Transverse colon (tissue), 4 donors: ENCODE measurements around the gene RCC2.

Source experiments
- POLR2A ChIP-seq: fragments of 450-650 bp; IDR thresholded peaks from one replicate; pipeline ENCODE4 v1.6.1; 2016; ENCODE audit warnings: antibody characterized with exemption, mild to moderate bottlenecking, moderate library complexity
- POLR2AphosphoS5 ChIP-seq, 3 donors: sonication (generic); formaldehyde crosslinking; IDR thresholded peaks; one replicate each; pipeline ENCODE4 v1.6.1; 2016; ENCODE audit warnings: antibody characterized with exemption in 3 of 3
- TF ChIP-seq, protein P1 (sequence below), 5 experiments: fragments of 200-600 bp in 3 of 5; fragments of 450-650 bp in 2 of 5; sonication (generic) in 3 of 5; IDR thresholded peaks; 1 replicate in 2 of 5; 2 replicates in 3 of 5; pipeline ENCODE4 v1.5.1; 2016 to 2017; ENCODE audit warnings: antibody characterized with exemption in 5 of 5, inconsistent platforms in 3 of 5, mild to moderate bottlenecking in 2 of 5, moderate library complexity in 1 of 5

GRCh38 chr1:17466359-17466758 lies 26.9 kb upstream of the RCC2 start:
- TF ChIP-seq, protein P1, sequence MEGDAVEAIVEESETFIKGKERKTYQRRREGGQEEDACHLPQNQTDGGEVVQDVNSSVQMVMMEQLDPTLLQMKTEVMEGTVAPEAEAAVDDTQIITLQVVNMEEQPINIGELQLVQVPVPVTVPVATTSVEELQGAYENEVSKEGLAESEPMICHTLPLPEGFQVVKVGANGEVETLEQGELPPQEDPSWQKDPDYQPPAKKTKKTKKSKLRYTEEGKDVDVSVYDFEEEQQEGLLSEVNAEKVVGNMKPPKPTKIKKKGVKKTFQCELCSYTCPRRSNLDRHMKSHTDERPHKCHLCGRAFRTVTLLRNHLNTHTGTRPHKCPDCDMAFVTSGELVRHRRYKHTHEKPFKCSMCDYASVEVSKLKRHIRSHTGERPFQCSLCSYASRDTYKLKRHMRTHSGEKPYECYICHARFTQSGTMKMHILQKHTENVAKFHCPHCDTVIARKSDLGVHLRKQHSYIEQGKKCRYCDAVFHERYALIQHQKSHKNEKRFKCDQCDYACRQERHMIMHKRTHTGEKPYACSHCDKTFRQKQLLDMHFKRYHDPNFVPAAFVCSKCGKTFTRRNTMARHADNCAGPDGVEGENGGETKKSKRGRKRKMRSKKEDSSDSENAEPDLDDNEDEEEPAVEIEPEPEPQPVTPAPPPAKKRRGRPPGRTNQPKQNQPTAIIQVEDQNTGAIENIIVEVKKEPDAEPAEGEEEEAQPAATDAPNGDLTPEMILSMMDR (IDR thresholded peaks at IDR 0.05) = no peak
- TF ChIP-seq POLR2AphosphoS5 (IDR thresholded peaks at IDR 0.05) (no peak), POLR2A (no peak)
